WTC11 (cell line): ENCODE measurements around the gene ABHD17C. TPM values are rescaled to one million over a fixed set of nuclear protein-coding genes. Genes with fewer than 3 reads are reported as not detected.

ENCODE experiments used
- ATAC-seq: fragments of 200-7000 bp; cut with Tn5 transposase; 2 replicates; pipeline ENCODE4 v1.10.0; 2021; ENCODE audit warnings: mild to moderate bottlenecking, moderate library complexity
- CTCF ChIA-PET: fragments of 300-600 bp; sonication (Branson Sonifier 250); formaldehyde crosslinking; loops from one replicate; lab custom pipeline; 2021; ENCODE audit warnings: antibody characterized with exemption; lab: Charles Lee
- POLR2A ChIA-PET: fragments of 350-600 bp; sonication (Branson Sonifier 250); formaldehyde crosslinking; loops from one replicate; lab custom pipeline; 2021; ENCODE audit warnings: antibody characterized with exemption; lab: Charles Lee
- DNase-seq: peaks from one replicate; pipeline ENCODE4 v3.0.0; 2021; ENCODE audit warnings: low spot score
- H3K27ac Mint-ChIP-seq: 2 replicates; pipeline ENCODE4 v1.8.0; 2021; ENCODE audit warnings: mixed read lengths
- H3K27me3 Mint-ChIP-seq: 2 replicates; pipeline ENCODE4 v1.8.0; 2021; ENCODE audit warnings: low read depth, mild to moderate bottlenecking, moderate library complexity, mixed read lengths
- H3K36me3 Mint-ChIP-seq: 2 replicates; pipeline ENCODE4 v1.8.0; 2021; ENCODE audit warnings: mixed read lengths
- H3K4me1 Mint-ChIP-seq: 2 replicates; pipeline ENCODE4 v1.8.0; 2022; ENCODE audit warnings: mixed read lengths
- H3K4me3 Mint-ChIP-seq: 2 replicates; pipeline ENCODE4 v1.8.0; 2021; ENCODE audit warnings: mild to moderate bottlenecking, moderate library complexity, mixed read lengths
- H3K9me3 Mint-ChIP-seq: 2 replicates; pipeline ENCODE4 v1.8.0; 2021; ENCODE audit warnings: mixed read lengths
- GABPB1 ChIP-seq: sonication (generic); formaldehyde crosslinking; IDR thresholded peaks from 2 replicates; pipeline ENCODE4 v1.8.1; 2023; ENCODE audit warnings: mild to moderate bottlenecking, missing genetic modification reagents
- GRHL2 ChIP-seq: fragments of 250-450 bp; sonication (Bioruptor Pico); IDR thresholded peaks from 2 replicates; pipeline ENCODE4 v1.8.0; 2022; ENCODE audit warnings: mild to moderate bottlenecking, moderate library complexity; ENCODE audit not compliant: insufficient replicate concordance, severe bottlenecking
- GTF2I ChIP-seq: fragments of 250-450 bp; sonication (Bioruptor Pico); conservative IDR thresholded peaks from 2 replicates; pipeline ENCODE4 v1.4.0; 2021; ENCODE audit warnings: mild to moderate bottlenecking
- MLX ChIP-seq: sonication (generic); formaldehyde crosslinking; IDR thresholded peaks from 2 replicates; pipeline ENCODE4 v1.8.1; 2023; ENCODE audit warnings: mild to moderate bottlenecking, missing genetic modification reagents, moderate library complexity
- NFE2L1 ChIP-seq: sonication (generic); formaldehyde crosslinking; IDR thresholded peaks from 2 replicates; pipeline ENCODE4 v1.8.1; 2023; ENCODE audit warnings: missing genetic modification reagents
- SMAD4 ChIP-seq: sonication (generic); formaldehyde crosslinking; IDR thresholded peaks from 2 replicates; pipeline ENCODE4 v1.8.0; 2022; ENCODE audit warnings: mild to moderate bottlenecking, missing genetic modification reagents
- STAT6 ChIP-seq: sonication (generic); formaldehyde crosslinking; conservative IDR thresholded peaks from 2 replicates; pipeline ENCODE4 v1.8.1; 2023; ENCODE audit warnings: mild to moderate bottlenecking, low read depth, missing genetic modification reagents, moderate library complexity
- ZNF121 ChIP-seq: sonication (generic); formaldehyde crosslinking; IDR thresholded peaks from 2 replicates; pipeline ENCODE4 v1.8.0; 2023; ENCODE audit warnings: missing genetic modification reagents
- ZNF416 ChIP-seq: fragments of 250-450 bp; sonication (Bioruptor Pico); IDR thresholded peaks from 2 replicates; pipeline ENCODE4 v1.9.0; 2021; ENCODE audit warnings: mild to moderate bottlenecking, inconsistent platforms
- ZNF532 ChIP-seq: fragments of 250-450 bp; sonication (Bioruptor Pico); IDR thresholded peaks from 2 replicates; pipeline ENCODE4 v1.9.0; 2021; ENCODE audit warnings: mild to moderate bottlenecking, borderline replicate concordance
- total RNA-seq: library from RNA; stranded (reverse); gene quantifications from 3 replicates; pipeline ENCODE4 v1.2.3, GENCODE V29; 2021
- TF ChIP-seq, protein P1 (sequence below): fragments of 200-600 bp; IDR thresholded peaks from 2 replicates; pipeline ENCODE4 v1.8.0; 2022; ENCODE audit warnings: antibody characterized with exemption
- TF ChIP-seq, protein P2 (sequence below): sonication (generic); formaldehyde crosslinking; IDR thresholded peaks from 2 replicates; pipeline ENCODE4 v1.8.1; 2022; ENCODE audit warnings: low read depth, missing genetic modification reagents, borderline replicate concordance
- TF ChIP-seq, protein P3 (sequence below): sonication (generic); formaldehyde crosslinking; IDR thresholded peaks from 2 replicates; pipeline ENCODE4 v1.8.1; 2023; ENCODE audit warnings: mild to moderate bottlenecking, moderate library complexity, missing genetic modification reagents
- TF ChIP-seq, protein P4 (sequence below): sonication (generic); formaldehyde crosslinking; IDR thresholded peaks from 2 replicates; pipeline ENCODE4 v1.8.1; 2022; ENCODE audit warnings: mild to moderate bottlenecking, missing genetic modification reagents, moderate library complexity, borderline replicate concordance

ABHD17C gene
- total RNA-seq, 1 experiment from 2014 or later = 29.0 TPM

- H3K4me1 Mint-ChIP-seq = peaks cover 5% of the 10 kb centered on the region; the same call in 1 of the 2 replicates
- 0 out of 2 replicates have a peak overlapping the region, but pooled peaks have one; percentile 4 for H3K27ac Mint-ChIP-seq
- CTCF ChIA-PET = interaction anchor here (6.3 kb wide), 1 partner anchor 115 kb away, joined by 129 read pairs; the partner anchor contains the start of gene CEMIP
- ATAC-seq = peak; percentile 58
- H3K27me3 Mint-ChIP-seq = no peaks in the 10 kb centered on the region
- POLR2A ChIA-PET = no interaction called here
- no peaks in the 10 kb centered on the region for H3K36me3 Mint-ChIP-seq
- DNase-seq = no peak
- H3K4me3 Mint-ChIP-seq = no peak overlapping the region
- TF ChIP-seq SMAD4 = no peak
- TF ChIP-seq GTF2I (CRISPR knock-in tag) = no peak
- no peak for TF ChIP-seq NFE2L1 (CRISPR knock-in tag)
- TF ChIP-seq, protein P1, sequence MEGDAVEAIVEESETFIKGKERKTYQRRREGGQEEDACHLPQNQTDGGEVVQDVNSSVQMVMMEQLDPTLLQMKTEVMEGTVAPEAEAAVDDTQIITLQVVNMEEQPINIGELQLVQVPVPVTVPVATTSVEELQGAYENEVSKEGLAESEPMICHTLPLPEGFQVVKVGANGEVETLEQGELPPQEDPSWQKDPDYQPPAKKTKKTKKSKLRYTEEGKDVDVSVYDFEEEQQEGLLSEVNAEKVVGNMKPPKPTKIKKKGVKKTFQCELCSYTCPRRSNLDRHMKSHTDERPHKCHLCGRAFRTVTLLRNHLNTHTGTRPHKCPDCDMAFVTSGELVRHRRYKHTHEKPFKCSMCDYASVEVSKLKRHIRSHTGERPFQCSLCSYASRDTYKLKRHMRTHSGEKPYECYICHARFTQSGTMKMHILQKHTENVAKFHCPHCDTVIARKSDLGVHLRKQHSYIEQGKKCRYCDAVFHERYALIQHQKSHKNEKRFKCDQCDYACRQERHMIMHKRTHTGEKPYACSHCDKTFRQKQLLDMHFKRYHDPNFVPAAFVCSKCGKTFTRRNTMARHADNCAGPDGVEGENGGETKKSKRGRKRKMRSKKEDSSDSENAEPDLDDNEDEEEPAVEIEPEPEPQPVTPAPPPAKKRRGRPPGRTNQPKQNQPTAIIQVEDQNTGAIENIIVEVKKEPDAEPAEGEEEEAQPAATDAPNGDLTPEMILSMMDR = no peak
- no peak for TF ChIP-seq STAT6 (CRISPR knock-in tag)
- no peak for TF ChIP-seq GABPB1 (CRISPR knock-in tag)
- no peak for TF ChIP-seq MLX
- no peak for TF ChIP-seq ZNF416 (CRISPR knock-in tag)
- TF ChIP-seq ZNF121 (CRISPR knock-in tag) = no peak
- no peak for TF ChIP-seq GRHL2 (CRISPR knock-in tag)
- TF ChIP-seq, protein P2, sequence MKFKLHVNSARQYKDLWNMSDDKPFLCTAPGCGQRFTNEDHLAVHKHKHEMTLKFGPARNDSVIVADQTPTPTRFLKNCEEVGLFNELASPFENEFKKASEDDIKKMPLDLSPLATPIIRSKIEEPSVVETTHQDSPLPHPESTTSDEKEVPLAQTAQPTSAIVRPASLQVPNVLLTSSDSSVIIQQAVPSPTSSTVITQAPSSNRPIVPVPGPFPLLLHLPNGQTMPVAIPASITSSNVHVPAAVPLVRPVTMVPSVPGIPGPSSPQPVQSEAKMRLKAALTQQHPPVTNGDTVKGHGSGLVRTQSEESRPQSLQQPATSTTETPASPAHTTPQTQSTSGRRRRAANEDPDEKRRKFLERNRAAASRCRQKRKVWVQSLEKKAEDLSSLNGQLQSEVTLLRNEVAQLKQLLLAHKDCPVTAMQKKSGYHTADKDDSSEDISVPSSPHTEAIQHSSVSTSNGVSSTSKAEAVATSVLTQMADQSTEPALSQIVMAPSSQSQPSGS (CRISPR knock-in tag) = no peak
- TF ChIP-seq, protein P3, sequence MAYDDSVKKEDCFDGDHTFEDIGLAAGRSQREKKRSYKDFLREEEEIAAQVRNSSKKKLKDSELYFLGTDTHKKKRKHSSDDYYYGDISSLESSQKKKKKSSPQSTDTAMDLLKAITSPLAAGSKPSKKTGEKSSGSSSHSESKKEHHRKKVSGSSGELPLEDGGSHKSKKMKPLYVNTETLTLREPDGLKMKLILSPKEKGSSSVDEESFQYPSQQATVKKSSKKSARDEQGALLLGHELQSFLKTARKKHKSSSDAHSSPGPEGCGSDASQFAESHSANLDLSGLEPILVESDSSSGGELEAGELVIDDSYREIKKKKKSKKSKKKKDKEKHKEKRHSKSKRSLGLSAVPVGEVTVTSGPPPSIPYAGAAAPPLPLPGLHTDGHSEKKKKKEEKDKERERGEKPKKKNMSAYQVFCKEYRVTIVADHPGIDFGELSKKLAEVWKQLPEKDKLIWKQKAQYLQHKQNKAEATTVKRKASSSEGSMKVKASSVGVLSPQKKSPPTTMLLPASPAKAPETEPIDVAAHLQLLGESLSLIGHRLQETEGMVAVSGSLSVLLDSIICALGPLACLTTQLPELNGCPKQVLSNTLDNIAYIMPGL (CRISPR knock-in tag) = no peak
- no peaks in the 10 kb centered on the region; the same call in 1 of the 2 replicates for H3K9me3 Mint-ChIP-seq
These were observed 32.2 kb upstream of the ABHD17C start for GRCh38 chr15:80662757-80663553.

DNA sequence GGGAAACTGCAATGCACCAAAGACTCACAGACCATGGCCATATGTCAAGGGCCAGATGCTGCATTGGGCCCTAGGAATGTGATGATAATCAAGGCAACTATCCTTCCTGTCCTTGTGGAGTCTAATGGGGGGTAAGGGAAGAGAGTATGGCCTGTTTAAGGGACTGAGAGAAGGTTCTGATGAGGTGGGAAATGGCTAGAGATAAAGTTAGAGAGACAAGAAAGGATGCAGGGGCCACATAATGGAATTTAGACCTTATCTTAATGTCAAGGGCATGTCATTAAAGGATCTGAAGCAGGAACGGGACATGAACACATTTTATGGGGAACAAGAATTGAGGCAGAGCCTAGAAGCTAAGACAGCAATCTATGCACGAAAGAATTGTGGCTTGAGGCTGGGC, 30.0 kb upstream of the ABHD17C start:
- DNase-seq = no peak
- H3K27ac Mint-ChIP-seq = peak overlapping the region; percentile 12; the same call in 1 of the 2 replicates
- H3K27me3 Mint-ChIP-seq = no peaks in the 10 kb centered on the region
- H3K4me1 Mint-ChIP-seq = peaks cover 5% of the 10 kb centered on the region; the same call in 1 of the 2 replicates
- no peak overlapping the region for H3K4me3 Mint-ChIP-seq
- no peak for ATAC-seq
- H3K36me3 Mint-ChIP-seq = no peaks in the 10 kb centered on the region
- CTCF ChIA-PET = interaction anchor here (1.0 to 1.6 kb wide), 2 partner anchors 112 to 115 kb away, joined by 3 to 9 read pairs; no protein-coding TSS in a partner anchor
- no peaks in the 10 kb centered on the region; the same call in 1 of the 2 replicates for H3K9me3 Mint-ChIP-seq
- POLR2A ChIA-PET = no interaction called here
- TF ChIP-seq, protein P4, sequence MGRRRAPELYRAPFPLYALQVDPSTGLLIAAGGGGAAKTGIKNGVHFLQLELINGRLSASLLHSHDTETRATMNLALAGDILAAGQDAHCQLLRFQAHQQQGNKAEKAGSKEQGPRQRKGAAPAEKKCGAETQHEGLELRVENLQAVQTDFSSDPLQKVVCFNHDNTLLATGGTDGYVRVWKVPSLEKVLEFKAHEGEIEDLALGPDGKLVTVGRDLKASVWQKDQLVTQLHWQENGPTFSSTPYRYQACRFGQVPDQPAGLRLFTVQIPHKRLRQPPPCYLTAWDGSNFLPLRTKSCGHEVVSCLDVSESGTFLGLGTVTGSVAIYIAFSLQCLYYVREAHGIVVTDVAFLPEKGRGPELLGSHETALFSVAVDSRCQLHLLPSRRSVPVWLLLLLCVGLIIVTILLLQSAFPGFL (CRISPR knock-in tag) = no peak
- no peak for TF ChIP-seq ZNF532
- no peak for TF ChIP-seq MLX
